Gastrocnemius medialis (tissue), 4 donors: ENCODE measurements around the gene NISCH. TPM values are rescaled to one million over a fixed set of nuclear protein-coding genes. Genes with fewer than 3 reads are reported as not detected.

Experiments used
- ATAC-seq, 2 donors: fragments of 150-250 bp; one replicate each; pipeline ENCODE4 v1.9.1; 2016
- DNase-seq, 2 donors: peaks; one replicate each; pipeline ENCODE4 v3.0.0-alpha.2; 2019
- H3K27ac ChIP-seq, 4 donors: fragments of 200-600 bp; sonication (generic); 1 replicate in 1 of 4; 2 replicates in 3 of 4; pipeline ENCODE4 v1.5.1; 2016 to 2018; ENCODE audit warnings: mild to moderate bottlenecking in 2 of 4, moderate library complexity in 1 of 4
- H3K27me3 ChIP-seq, 3 donors: fragments of 200-600 bp; sonication (generic) in 2 of 3; 1 replicate in 1 of 3; 2 replicates in 2 of 3; pipeline versions ENCODE4 v1.5.1 to v1.6.0; 2016 to 2019; ENCODE audit warnings: mild to moderate bottlenecking in 1 of 3, moderate library complexity in 1 of 3
- H3K36me3 ChIP-seq, 2 donors: fragments of 200-600 bp; sonication (generic) in 1 of 2; one replicate each; pipeline ENCODE4 v1.5.1; 2017 to 2018
- H3K4me1 ChIP-seq, 2 donors: fragments of 200-600 bp; sonication (generic) in 1 of 2; one replicate each; pipeline ENCODE4 v1.5.1; 2016 to 2017; ENCODE audit warnings: mild to moderate bottlenecking in 2 of 2
- H3K4me3 ChIP-seq, 4 donors: fragments of 200-600 bp; sonication (generic) in 3 of 4; 1 replicate in 1 of 4; 2 replicates in 3 of 4; pipeline ENCODE4 v1.5.1; 2016 to 2019; ENCODE audit warnings: mild to moderate bottlenecking in 2 of 4
- H3K9me3 ChIP-seq, 3 donors: fragments of 200-600 bp; sonication (generic) in 2 of 3; 1 replicate in 1 of 3; 2 replicates in 2 of 3; pipeline ENCODE4 v1.5.1; 2016 to 2019
- CTCF ChIP-seq, 5 experiments: fragments of 450-650 bp in 3 of 5; fragments of 200-600 bp in 2 of 5; sonication (generic) in 2 of 5; IDR thresholded peaks in 4 of 5; conservative IDR thresholded peaks in 1 of 5; 1 replicate in 4 of 5; 2 replicates in 1 of 5; pipeline ENCODE4 v1.5.1; 2016 to 2019; ENCODE audit warnings: antibody characterized with exemption in 5 of 5, mild to moderate bottlenecking in 3 of 5, moderate library complexity in 3 of 5
- POLR2A ChIP-seq, 2 donors: fragments of 450-650 bp; IDR thresholded peaks; one replicate each; pipeline ENCODE4 v1.6.1; 2017; ENCODE audit warnings: antibody characterized with exemption in 2 of 2, mild to moderate bottlenecking in 2 of 2, moderate library complexity in 2 of 2
- in situ Hi-C, 4 donors: fragments of 200-750 bp; cut with MboI; loops; one replicate each; pipeline versions ENCODE4 v1.15.0 to v1.8.0; 2017; ENCODE audit warnings: low sequenced_read_pairs in 4 of 4
- intact Hi-C: fragments of 100-400 bp; cut with DNase I; formaldehyde crosslinking; loops from one replicate; pipeline ENCODE4 v1.15.1; 2023; ENCODE audit warnings: low total_unique reads
- total RNA-seq, 4 donors: library from RNA; depleted of rRNA; stranded (reverse); fragments of >200 nt; gene quantifications; one replicate each; pipeline versions ENCODE4 v1.1.0 to v1.2.3, GENCODE V29; 2016

The NISCH gene
- total RNA-seq, 4 donors from 2014 or later, result 19.2 to 38.3 (median 25.0) TPM

GRCh38 chr3:52536369-52537164 lies 81.2 kb downstream of the NISCH start, which contains the start of gene UQCC5:
UQCC5 (plus strand) TSS chr3:52536605; CDS start chr3:52536756, 151 bp downstream.
- Histone ChIP-seq H3K27ac (peak within 1 kb of the TSS; percentile 88 to 99 (median 94)), H3K9me3 (no peaks in the 10 kb centered on the region), H3K27me3 (no peaks in the 10 kb centered on the region), H3K4me3 (peak within 1 kb of the TSS; percentile 63 to 91 (median 77)), H3K4me1 (peaks cover 57 to 58% of the 10 kb centered on the region in 2 donors), H3K36me3 (peaks cover 0 to 14% of the 10 kb centered on the region in 2 donors)
- in situ Hi-C loops, result no loop called here
- ATAC-seq, result peak; percentile 80 to 85
- intact Hi-C loops, result loop anchor here (1.0 to 5.0 kb wide), 6 partner anchors 44 to 296 kb away; partner anchors contain the start of genes ITIH4, PBRM1 and TNNC1
- TF ChIP-seq POLR2A (IDR thresholded peaks at IDR 0.05) (peak; percentile 100), CTCF (IDR thresholded peaks at IDR 0.05 in 4 of 5, conservative IDR thresholded peaks at IDR 0.05 in 1 of 5) (peak in 1 of 5 experiments; percentile 22)
- DNase-seq, result peak; percentile 97 to 98

- Histone ChIP-seq H3K4me3 (peak overlapping the region; percentile 63 to 91 (median 77)), H3K4me1 (peaks cover 51 to 52% of the 10 kb centered on the region in 2 donors), H3K27me3 (no peaks in the 10 kb centered on the region), H3K36me3 (peaks cover 0 to 18% of the 10 kb centered on the region in 2 donors), H3K27ac (peak overlapping the region; percentile 88 to 99 (median 94)), H3K9me3 (no peaks in the 10 kb centered on the region)
- in situ Hi-C loops (no loop called here), intact Hi-C loops (loop anchor here (2.0 to 5.0 kb wide), 5 partner anchors 44 to 295 kb away; partner anchors contain the start of genes ITIH4, PBRM1 and TNNC1)
- no peak for DNase-seq
- ATAC-seq, result peak; percentile 6 to 18
- TF ChIP-seq POLR2A (IDR thresholded peaks at IDR 0.05), result no peak
- peak in 1 of 5 experiments; percentile 25 for TF ChIP-seq CTCF (IDR thresholded peaks at IDR 0.05 in 4 of 5, conservative IDR thresholded peaks at IDR 0.05 in 1 of 5)
Measured at GRCh38 chr3:52537165-52537620, 81.8 kb downstream of the NISCH start.

GRCh38 chr3:52537726-52538421 lies 82.5 kb downstream of the NISCH start:
- Histone ChIP-seq H3K36me3 (peaks cover 0 to 18% of the 10 kb centered on the region in 2 donors), H3K27ac (peak overlapping the region; percentile 88 to 99 (median 94)), H3K4me1 (peaks cover 46 to 48% of the 10 kb centered on the region in 2 donors), H3K27me3 (no peaks in the 10 kb centered on the region), H3K9me3 (no peaks in the 10 kb centered on the region), H3K4me3 (peak overlapping the region; percentile 63 to 91 (median 77))
- TF ChIP-seq POLR2A (IDR thresholded peaks at IDR 0.05) (no peak), CTCF (IDR thresholded peaks at IDR 0.05 in 4 of 5, conservative IDR thresholded peaks at IDR 0.05 in 1 of 5) (no peak)
- no peak for DNase-seq
- no peak for ATAC-seq
- in situ Hi-C loops (no loop called here), intact Hi-C loops (loop anchor here (2.0 to 5.0 kb wide), 5 partner anchors 45 to 294 kb away; partner anchors contain the start of genes ITIH4, PBRM1 and TNNC1)

- intact Hi-C loops, result loop anchor here (5.0 kb wide), 2 partner anchors 87 to 293 kb away; partner anchors contain the start of genes ITIH4 and TNNC1
- in situ Hi-C loops, result no loop called here
- H3K4me1 ChIP-seq, result peaks cover 44 to 52% of the 10 kb centered on the region in 2 donors
- H3K27ac ChIP-seq, result peak overlapping the region; percentile 88 to 99 (median 94)
- H3K9me3 ChIP-seq, result no peaks in the 10 kb centered on the region
- peaks cover 0 to 18% of the 10 kb centered on the region in 2 donors for H3K36me3 ChIP-seq
- no peak for ATAC-seq
- DNase-seq, result no peak
- TF ChIP-seq POLR2A (IDR thresholded peaks at IDR 0.05) (no peak), CTCF (IDR thresholded peaks at IDR 0.05 in 4 of 5, conservative IDR thresholded peaks at IDR 0.05 in 1 of 5) (no peak)
- no peaks in the 10 kb centered on the region for H3K27me3 ChIP-seq
- no peak overlapping the region for H3K4me3 ChIP-seq
Measured at GRCh38 chr3:52539010-52539653, 83.7 kb downstream of the NISCH start.
